Fibroblast of lung (primary cell): Measurements from ENCODE around the gene PSD2. TPM values are rescaled to one million over a fixed set of nuclear protein-coding genes. Genes with fewer than 3 reads are reported as not detected.

Experiments used
- DNase-seq, 2 donors: peaks; one replicate each; pipeline versions ENCODE4 v3.0.0 to v3.0.0-alpha.2; 2010; ENCODE audit warnings: low read depth in 2 of 2
- H2AFZ ChIP-seq: 2 replicates; pipeline ENCODE4 v1.5.1; 2012; ENCODE audit warnings: low read length, control low read depth, inconsistent platforms
- H3K27ac ChIP-seq: 2 replicates; pipeline ENCODE4 v1.5.1; 2011; ENCODE audit warnings: low read length, control low read depth; ENCODE audit not compliant: insufficient read depth
- H3K27me3 ChIP-seq: 2 replicates; pipeline ENCODE4 v1.5.1; 2011; ENCODE audit warnings: mild to moderate bottlenecking, low read length; ENCODE audit not compliant: control insufficient read depth, insufficient read depth
- H3K36me3 ChIP-seq: 2 replicates; pipeline ENCODE4 v1.5.1; 2011; ENCODE audit warnings: low read length; ENCODE audit not compliant: control insufficient read depth, insufficient read depth
- H3K4me1 ChIP-seq: 2 replicates; pipeline ENCODE4 v1.5.1; 2011; ENCODE audit warnings: low read length; ENCODE audit not compliant: control insufficient read depth, insufficient read depth; ENCODE audit errors: extremely low read depth
- H3K4me2 ChIP-seq: 2 replicates; pipeline ENCODE4 v1.5.1; 2011; ENCODE audit warnings: low read length, control low read depth; ENCODE audit not compliant: insufficient read depth; ENCODE audit errors: extremely low read depth
- H3K4me3 ChIP-seq, 4 experiments: fragments of 200-600 bp in 1 of 4; sonication (generic) in 1 of 4; replicated peaks in 1 of 4; 2 replicates each; pipeline ENCODE4 v1.5.1; 2011 to 2016; ENCODE audit warnings: low read length in 4 of 4, low read depth in 3 of 4, mild to moderate bottlenecking in 3 of 4, control low read depth in 2 of 4, inconsistent platforms in 1 of 4, mixed read lengths in 1 of 4; ENCODE audit not compliant: insufficient read depth in 1 of 4; ENCODE audit errors: control extremely low read depth in 1 of 4
- H3K79me2 ChIP-seq: 2 replicates; pipeline ENCODE4 v1.5.1; 2012; ENCODE audit warnings: mild to moderate bottlenecking, low read length, inconsistent platforms; ENCODE audit not compliant: control insufficient read depth, insufficient read depth
- H3K9ac ChIP-seq: 2 replicates; pipeline ENCODE4 v1.5.1; 2011; ENCODE audit warnings: mild to moderate bottlenecking, low read length, control low read depth; ENCODE audit not compliant: insufficient read depth
- H3K9me3 ChIP-seq: 2 replicates; pipeline ENCODE4 v1.5.1; 2012; ENCODE audit warnings: low read depth, low read length; ENCODE audit not compliant: control insufficient read depth, insufficient read depth
- H4K20me1 ChIP-seq: 2 replicates; pipeline ENCODE4 v1.5.1; 2011; ENCODE audit warnings: low read length; ENCODE audit not compliant: control insufficient read depth, insufficient read depth; ENCODE audit errors: extremely low read depth
- EZH2 ChIP-seq: IDR thresholded peaks from 2 replicates; pipeline ENCODE4 v1.5.1; 2012; ENCODE audit warnings: low read length, control low read depth, mild to moderate bottlenecking; ENCODE audit errors: missing control alignments
- polyA plus RNA-seq, 2 donors: library from polyadenylated mRNA; depleted of rRNA in 1 of 2; stranded (reverse) in 1 of 2; unstranded in 1 of 2; fragments of >200 nt; gene quantifications; 2 replicates each; pipeline ENCODE4 v1.2.1, GENCODE V29; 2011 to 2012; ENCODE audit warnings: missing spikeins in 1 of 2
- total RNA-seq: library from RNA; depleted of rRNA; stranded (reverse); fragments of >200 nt; gene quantifications from 2 replicates; pipeline ENCODE4 v1.2.1, GENCODE V29; 2014
- TF ChIP-seq, protein P1 (sequence below), 2 donors: IDR thresholded peaks in 1 of 2; conservative IDR thresholded peaks in 1 of 2; 1 replicate in 1 of 2; 2 replicates in 1 of 2; pipeline ENCODE4 v1.5.1; 2011 to 2012; ENCODE audit warnings: low read length in 2 of 2, control low read depth in 1 of 2, inconsistent platforms in 1 of 2, low read depth in 1 of 2, mild to moderate bottlenecking in 1 of 2

PSD2 gene
- total and polyA plus RNA-seq, 2 donors (not counting 1 experiment from before 2014, with no cell fraction given): 0.05 to 0.17 TPM

DNA sequence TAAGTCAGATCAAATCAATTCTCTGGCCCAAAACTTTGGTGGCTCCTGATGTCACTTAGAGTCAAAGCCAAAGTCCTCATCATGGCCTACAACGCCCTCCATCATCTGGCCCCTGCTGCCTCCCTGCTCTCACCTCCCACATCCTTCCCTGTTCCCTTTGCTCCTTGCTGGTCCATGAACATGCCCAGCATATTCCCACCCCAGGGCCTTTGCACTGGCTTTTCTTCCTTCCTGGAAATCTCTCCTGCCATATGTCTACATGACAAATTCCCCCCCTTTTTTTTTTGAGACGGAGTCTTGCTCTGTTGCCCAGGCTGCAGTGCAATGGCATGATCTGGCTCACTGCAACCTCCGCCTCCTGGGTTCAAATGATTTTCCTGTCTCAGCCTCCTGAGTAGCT lies 11.1 kb upstream of the PSD2 start:
- Histone ChIP-seq H3K27ac (no peak overlapping the region), H3K9ac (no peak overlapping the region), H2AFZ (no peak overlapping the region), H3K79me2 (no peaks in the 10 kb centered on the region), H4K20me1 (no peaks in the 10 kb centered on the region), H3K27me3 (peaks cover 3% of the 10 kb centered on the region), H3K9me3 (no peaks in the 10 kb centered on the region), H3K4me3 (no peak overlapping the region), H3K4me2 (no peak overlapping the region), H3K36me3 (no peaks in the 10 kb centered on the region), H3K4me1 (no peaks in the 10 kb centered on the region)
- DNase-seq: no peak
- TF ChIP-seq EZH2: no peak
- TF ChIP-seq, protein P1, sequence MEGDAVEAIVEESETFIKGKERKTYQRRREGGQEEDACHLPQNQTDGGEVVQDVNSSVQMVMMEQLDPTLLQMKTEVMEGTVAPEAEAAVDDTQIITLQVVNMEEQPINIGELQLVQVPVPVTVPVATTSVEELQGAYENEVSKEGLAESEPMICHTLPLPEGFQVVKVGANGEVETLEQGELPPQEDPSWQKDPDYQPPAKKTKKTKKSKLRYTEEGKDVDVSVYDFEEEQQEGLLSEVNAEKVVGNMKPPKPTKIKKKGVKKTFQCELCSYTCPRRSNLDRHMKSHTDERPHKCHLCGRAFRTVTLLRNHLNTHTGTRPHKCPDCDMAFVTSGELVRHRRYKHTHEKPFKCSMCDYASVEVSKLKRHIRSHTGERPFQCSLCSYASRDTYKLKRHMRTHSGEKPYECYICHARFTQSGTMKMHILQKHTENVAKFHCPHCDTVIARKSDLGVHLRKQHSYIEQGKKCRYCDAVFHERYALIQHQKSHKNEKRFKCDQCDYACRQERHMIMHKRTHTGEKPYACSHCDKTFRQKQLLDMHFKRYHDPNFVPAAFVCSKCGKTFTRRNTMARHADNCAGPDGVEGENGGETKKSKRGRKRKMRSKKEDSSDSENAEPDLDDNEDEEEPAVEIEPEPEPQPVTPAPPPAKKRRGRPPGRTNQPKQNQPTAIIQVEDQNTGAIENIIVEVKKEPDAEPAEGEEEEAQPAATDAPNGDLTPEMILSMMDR (conservative IDR thresholded peaks at IDR 0.05 in 1 of 2, IDR thresholded peaks at IDR 0.05 in 1 of 2; ENCODE audit: low read depth in 1 of 2, low read length in 2 of 2): no peak

DNA sequence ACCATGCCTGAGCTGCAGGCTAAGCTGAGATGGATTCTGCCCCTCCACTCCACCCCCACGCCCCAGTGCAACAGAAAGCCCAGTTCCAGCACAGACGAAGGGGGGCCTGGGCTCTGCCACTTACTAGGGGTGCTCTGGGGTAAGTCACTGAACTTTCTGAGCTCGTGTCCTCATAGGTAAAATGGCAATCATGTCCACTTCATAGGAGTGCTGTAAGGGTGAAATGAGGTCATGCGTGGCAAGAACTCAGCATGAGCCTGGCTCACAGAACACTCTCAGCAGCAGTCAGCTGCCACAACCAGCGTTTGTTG lies 8.4 kb upstream of the PSD2 start:
- Histone ChIP-seq H3K4me1 (no peaks in the 10 kb centered on the region), H3K27ac (no peak overlapping the region), H3K79me2 (no peaks in the 10 kb centered on the region), H3K4me2 (no peak overlapping the region), H3K4me3 (peak overlapping the region in 2 of 4 experiments; percentile 63 to 74), H3K27me3 (peaks cover 3% of the 10 kb centered on the region), H3K36me3 (no peaks in the 10 kb centered on the region), H2AFZ (no peak overlapping the region), H3K9me3 (no peaks in the 10 kb centered on the region), H3K9ac (no peak overlapping the region), H4K20me1 (no peaks in the 10 kb centered on the region)
- no peak for DNase-seq
- TF ChIP-seq, protein P1 (conservative IDR thresholded peaks at IDR 0.05 in 1 of 2, IDR thresholded peaks at IDR 0.05 in 1 of 2; ENCODE audit: low read depth in 1 of 2, low read length in 2 of 2): no peak
- TF ChIP-seq EZH2: no peak

DNA sequence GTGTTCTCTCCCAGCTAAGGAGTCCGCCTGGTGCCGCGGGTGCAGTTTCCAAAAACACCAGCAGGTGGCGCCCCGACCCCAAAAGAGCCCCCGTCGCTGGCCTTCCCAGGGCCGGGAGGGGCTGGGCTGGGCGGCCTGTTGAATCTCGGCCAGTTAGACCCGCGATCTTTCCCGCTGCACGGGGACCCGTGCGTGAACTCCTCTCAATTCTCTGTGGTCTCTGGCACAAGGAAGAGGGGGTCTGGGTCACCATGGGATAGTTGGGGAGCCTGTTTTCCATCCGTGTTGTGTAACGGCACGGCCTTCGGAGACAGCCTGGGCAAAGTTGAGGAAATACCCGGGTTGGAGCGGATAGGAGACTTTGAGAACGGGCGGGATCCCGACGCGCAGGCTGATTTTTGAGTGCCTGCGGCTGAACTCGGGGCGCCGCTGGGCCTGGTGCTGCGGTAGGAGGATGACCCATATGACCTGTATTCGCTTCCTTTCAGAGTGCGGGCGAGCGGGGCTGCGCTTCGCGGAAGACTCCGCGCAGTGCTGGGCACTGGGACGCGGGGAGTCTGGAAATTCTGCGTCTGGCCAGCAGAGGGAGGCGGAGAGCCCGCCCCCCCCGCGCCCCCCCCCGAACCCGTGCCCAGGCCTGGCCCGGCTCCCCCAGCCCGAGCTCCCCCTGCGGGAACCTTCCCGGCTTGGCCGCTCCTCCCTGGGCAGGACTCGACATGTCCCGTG lies 7.9 kb upstream of the PSD2 start:
- Histone ChIP-seq H2AFZ (peak overlapping the region; percentile 98), H3K9ac (peak overlapping the region; percentile 68), H3K4me1 (no peaks in the 10 kb centered on the region), H3K4me3 (peak overlapping the region; percentile 63 to 79 (median 70)), H3K9me3 (no peaks in the 10 kb centered on the region), H3K4me2 (peak overlapping the region; percentile 100), H3K27me3 (peaks cover 3% of the 10 kb centered on the region), H4K20me1 (no peaks in the 10 kb centered on the region), H3K36me3 (no peaks in the 10 kb centered on the region), H3K27ac (no peak overlapping the region), H3K79me2 (no peaks in the 10 kb centered on the region)
- peak; percentile 47 to 66 for DNase-seq
- no peak for TF ChIP-seq EZH2
- TF ChIP-seq, protein P1 (conservative IDR thresholded peaks at IDR 0.05 in 1 of 2, IDR thresholded peaks at IDR 0.05 in 1 of 2; ENCODE audit: low read depth in 1 of 2, low read length in 2 of 2): peak; percentile 87
